Mucosa of descending colon (tissue), 3 donors: Measurements from ENCODE around the gene KIAA0825. TPM values are rescaled to one million over a fixed set of nuclear protein-coding genes. Genes with fewer than 3 reads are reported as not detected.

ENCODE experiments used
- ATAC-seq: fragments of 200-7000 bp; cut with Tn5 transposase; one replicate; pipeline ENCODE4 v1.9.1; 2020; ENCODE audit warnings: mild to moderate bottlenecking, moderate library complexity
- DNase-seq, 3 donors: peaks; one replicate each; pipeline ENCODE4 v3.0.0-alpha.2; 2020
- H3K36me3 ChIP-seq: fragments of 200-600 bp; one replicate; pipeline ENCODE4 v1.8.0; 2021; ENCODE audit warnings: low read depth, mild to moderate bottlenecking
- H3K4me1 ChIP-seq: fragments of 200-600 bp; one replicate; pipeline ENCODE4 v1.8.0; 2021; ENCODE audit warnings: low read depth, mild to moderate bottlenecking
- H3K4me3 ChIP-seq: fragments of 200-600 bp; one replicate; pipeline ENCODE4 v1.8.0; 2021; ENCODE audit warnings: mild to moderate bottlenecking
- H3K9me3 ChIP-seq: fragments of 200-600 bp; one replicate; pipeline ENCODE4 v1.8.0; 2021; ENCODE audit warnings: mild to moderate bottlenecking
- CTCF ChIP-seq: fragments of 200-600 bp; IDR thresholded peaks from one replicate; pipeline ENCODE4 v1.8.0; 2022; ENCODE audit warnings: antibody characterized with exemption, mild to moderate bottlenecking
- intact Hi-C, 2 donors: fragments of 100-400 bp; cut with DNase I in 1 of 2; cut with micrococcal nuclease in 1 of 2; formaldehyde crosslinking; loops; one replicate each; pipeline versions ENCODE4 v1.11.0 to v1.11.1; 2022; cut with DNase I, micrococcal nuclease
- total RNA-seq, 3 donors: library from RNA; stranded (reverse); fragmentation: NEBNext Ultra II Directional in 2 of 3; extraction: Animal tissue kit (Norgen Biotek cat#: 25700) in 2 of 3; gene quantifications; one replicate each; pipeline versions ENCODE4 v1.2.1 to v1.2.4, GENCODE V29; 2021 to 2023
- donor health status: DM: no; HTN: no; CAD: no; lungs with moderate emphysema.
- donor health status: DM: no; HTN: no; CAD: no.
- donor health status: DM: no; HTN: yes; CAD: no.

KIAA0825 gene
- total RNA-seq, 3 donors from 2014 or later: 2.6 to 3.6 (median 3.1) TPM

GRCh38 chr5:94313696-94314095, 304.7 kb downstream of the KIAA0825 start:
- H3K36me3 ChIP-seq: no peaks in the 10 kb centered on the region
- ATAC-seq: no peak
- DNase-seq: no peak
- intact Hi-C loops: no loop called here
- H3K4me3 ChIP-seq: no peak overlapping the region
- no peaks in the 10 kb centered on the region for H3K4me1 ChIP-seq
- no peak for TF ChIP-seq CTCF
- no peaks in the 10 kb centered on the region for H3K9me3 ChIP-seq

- intact Hi-C loops: no loop called here
- no peak for TF ChIP-seq CTCF
- Histone ChIP-seq H3K9me3 (no peaks in the 10 kb centered on the region), H3K4me1 (no peaks in the 10 kb centered on the region), H3K36me3 (no peaks in the 10 kb centered on the region), H3K4me3 (no peak overlapping the region)
- ATAC-seq (no peak), DNase-seq (no peak)
Observed at GRCh38 chr5:94313188-94313587, 305.2 kb downstream of the KIAA0825 start.

- intact Hi-C loops: no loop called here
- TF ChIP-seq CTCF: no peak
- Histone ChIP-seq H3K4me1 (no peaks in the 10 kb centered on the region), H3K9me3 (no peaks in the 10 kb centered on the region), H3K4me3 (no peak overlapping the region), H3K36me3 (no peaks in the 10 kb centered on the region)
- ATAC-seq (no peak), DNase-seq (no peak)
Observed at GRCh38 chr5:94312298-94312697, 306.1 kb downstream of the KIAA0825 start.

GRCh38 chr5:94310833-94311232, 307.6 kb downstream of the KIAA0825 start:
- H3K4me1 ChIP-seq: no peaks in the 10 kb centered on the region
- no peak for DNase-seq

GRCh38 chr5:94309141-94309540, 309.3 kb downstream of the KIAA0825 start:
- no peak for TF ChIP-seq CTCF
- no peak for DNase-seq
- H3K36me3 ChIP-seq: no peaks in the 10 kb centered on the region
- intact Hi-C loops: no loop called here
- no peaks in the 10 kb centered on the region for H3K4me1 ChIP-seq
- H3K9me3 ChIP-seq: no peaks in the 10 kb centered on the region
- ATAC-seq: no peak
- no peak overlapping the region for H3K4me3 ChIP-seq

More at GRCh38 chr5:94310833-94311232, 307.6 kb downstream of the KIAA0825 start:
- Histone ChIP-seq H3K36me3 (no peaks in the 10 kb centered on the region), H3K4me3 (no peak overlapping the region), H3K9me3 (no peaks in the 10 kb centered on the region)
- no peak for TF ChIP-seq CTCF
- intact Hi-C loops: no loop called here
- no peak for ATAC-seq

GRCh38 chr5:94308442-94308841, 310.0 kb downstream of the KIAA0825 start:
- Histone ChIP-seq H3K4me1 (no peaks in the 10 kb centered on the region), H3K9me3 (no peaks in the 10 kb centered on the region), H3K36me3 (no peaks in the 10 kb centered on the region), H3K4me3 (no peak overlapping the region)
- intact Hi-C loops: no loop called here
- DNase-seq (no peak), ATAC-seq (no peak)
- no peak for TF ChIP-seq CTCF
